DND-41 (cell line): ENCODE results near the gene SLC22A6.

Experiments
- ATAC-seq: fragments of 200-7000 bp; cut with Tn5 transposase; 3 replicates; pipeline ENCODE4 v1.9.1; 2021; ENCODE audit warnings: low read depth; ENCODE audit not compliant: insufficient read depth
- DNase-seq: peaks from one replicate; pipeline ENCODE4 v3.0.0-alpha.2; 2020
- H2AFZ ChIP-seq: 2 replicates; pipeline ENCODE4 v1.6.0; 2012; ENCODE audit warnings: low read depth, low read length
- H3K27ac ChIP-seq: 2 replicates; pipeline ENCODE4 v1.5.1; 2012; ENCODE audit warnings: low read length, inconsistent platforms
- H3K27me3 ChIP-seq: fragments of 200-600 bp; sonication (generic); 2 replicates; pipeline ENCODE4 v1.6.0; 2012; ENCODE audit warnings: low read length, mild to moderate bottlenecking, inconsistent platforms; ENCODE audit not compliant: insufficient read depth, poor library complexity
- H3K36me3 ChIP-seq: 2 replicates; pipeline ENCODE4 v1.5.1; 2012; ENCODE audit warnings: low read length, inconsistent platforms; ENCODE audit not compliant: insufficient read depth
- H3K4me1 ChIP-seq: 2 replicates; pipeline ENCODE4 v1.5.1; 2012; ENCODE audit warnings: mild to moderate bottlenecking, low read length; ENCODE audit not compliant: insufficient read depth
- H3K4me2 ChIP-seq: 2 replicates; pipeline ENCODE4 v1.6.0; 2012; ENCODE audit warnings: mild to moderate bottlenecking, moderate library complexity, low read length, inconsistent platforms; ENCODE audit not compliant: insufficient read depth
- H3K4me3 ChIP-seq, 2 experiments: fragments of 200-600 bp in 1 of 2; shearing (Covaris generic) in 1 of 2; 2 replicates each; pipeline ENCODE4 v1.5.1; 2012 to 2016; ENCODE audit warnings: inconsistent platforms in 2 of 2, low read length in 2 of 2, mild to moderate bottlenecking in 2 of 2, low read depth in 1 of 2, moderate library complexity in 1 of 2
- H3K79me2 ChIP-seq: 2 replicates; pipeline ENCODE4 v1.6.0; 2012; ENCODE audit warnings: low read length, inconsistent platforms; ENCODE audit not compliant: insufficient read depth
- H3K9ac ChIP-seq: 2 replicates; pipeline ENCODE4 v1.6.0; 2012; ENCODE audit warnings: low read depth, mild to moderate bottlenecking, inconsistent platforms, low read length, moderate library complexity
- H3K9me3 ChIP-seq: 2 replicates; pipeline ENCODE4 v1.5.1; 2012; ENCODE audit warnings: low read length, moderate library complexity, mild to moderate bottlenecking, inconsistent platforms; ENCODE audit not compliant: insufficient read depth, severe bottlenecking
- H4K20me1 ChIP-seq: 2 replicates; pipeline ENCODE4 v1.6.0; 2012; ENCODE audit warnings: low read length; ENCODE audit not compliant: insufficient read depth
- CTCF ChIP-seq: IDR thresholded peaks from 2 replicates; pipeline ENCODE4 v1.5.1; 2012; ENCODE audit warnings: borderline replicate concordance, low read length, moderate library complexity, mild to moderate bottlenecking; ENCODE audit not compliant: poor library complexity, severe bottlenecking; ENCODE audit errors: extremely low read depth
- EZH2 ChIP-seq: IDR thresholded peaks from 3 replicates; pipeline ENCODE4 v1.6.1; 2012; ENCODE audit warnings: borderline replicate concordance, low read depth, mild to moderate bottlenecking, moderate library complexity, low read length, inconsistent platforms; ENCODE audit not compliant: severe bottlenecking

The SLC22A6 gene

DNA sequence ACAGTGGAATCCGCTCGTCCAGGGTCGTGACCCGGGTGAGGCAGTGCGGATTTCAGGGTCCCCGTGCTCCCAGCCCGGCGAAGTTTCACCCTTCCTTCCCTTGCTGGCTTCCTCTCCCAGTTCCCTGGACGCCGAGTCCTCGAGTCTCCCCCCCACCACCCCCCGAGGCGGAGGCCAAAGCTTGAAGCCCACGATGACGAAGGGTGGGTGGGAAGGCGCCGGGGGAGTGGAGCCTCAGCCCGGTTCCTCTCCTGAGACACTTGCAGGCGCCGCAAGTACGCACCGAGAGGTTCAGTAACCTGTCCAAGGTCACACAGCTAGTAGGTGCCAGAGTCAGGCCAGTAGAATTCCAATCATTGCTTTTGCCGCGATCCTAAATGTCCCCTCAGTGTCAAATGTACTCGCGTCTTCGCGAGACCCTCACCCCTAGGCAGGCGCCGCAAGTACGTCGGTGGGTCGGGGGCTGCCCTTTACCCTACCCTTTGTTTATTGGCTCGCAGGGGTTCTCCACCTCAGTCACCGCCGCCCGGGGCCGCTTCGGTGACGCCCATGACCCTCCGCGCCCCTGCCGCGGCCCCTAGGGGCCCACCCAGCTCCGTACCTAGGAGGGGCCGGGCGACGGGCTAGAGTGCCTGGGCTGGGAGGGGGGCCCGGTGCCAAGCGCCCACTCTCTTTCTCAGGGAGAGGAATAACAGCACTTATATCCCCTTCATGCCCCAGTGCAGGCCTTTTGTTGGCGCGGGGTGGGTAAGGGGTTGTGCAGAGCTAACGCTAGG lies 57.9 kb downstream of the SLC22A6 start:
- Histone ChIP-seq H3K79me2 (no peaks in the 10 kb centered on the region), H3K4me1 (no peaks in the 10 kb centered on the region)
- TF ChIP-seq CTCF (no peak), EZH2 (no peak)

More for the DNA sequence above, 57.9 kb downstream of the SLC22A6 start:
- H3K4me3 ChIP-seq = no peak overlapping the region
- no peaks in the 10 kb centered on the region for H3K27me3 ChIP-seq
- ATAC-seq (no peak), DNase-seq (no peak)
- H2AFZ ChIP-seq = no peak overlapping the region
- no peak overlapping the region for H3K4me2 ChIP-seq
- no peak overlapping the region for H3K27ac ChIP-seq
- H3K9ac ChIP-seq = no peak overlapping the region
- no peaks in the 10 kb centered on the region for H3K9me3 ChIP-seq
- H4K20me1 ChIP-seq = no peaks in the 10 kb centered on the region; the same call in 1 of the 2 replicates
- no peaks in the 10 kb centered on the region for H3K36me3 ChIP-seq
